IMR-90 (cell line): ENCODE results near the gene SMC1A. TPM values are rescaled to one million over a fixed set of nuclear protein-coding genes. Genes with fewer than 3 reads are reported as not detected.

ENCODE experiments used
- ATAC-seq: fragments of 200-7000 bp; cut with Tn5 transposase; 2 replicates; pipeline ENCODE4 v1.9.1; 2020; ENCODE audit warnings: low read depth, mild to moderate bottlenecking, moderate library complexity
- BruUV-seq: library from RNA; stranded (reverse); fragments of 400-500 nt; replicated peaks from 2 replicates; lab custom pipeline; 2021; lab: Mats Ljungman, UMichigan
- CTCF ChIA-PET: fragments of 300-600 bp; formaldehyde crosslinking; extraction: SDS; loops from one replicate; lab custom pipeline; 2021; ENCODE audit warnings: antibody characterized with exemption; lab: Yijun Ruan, JAX
- POLR2A ChIA-PET: fragments of 300-600 bp; sonication (Branson Sonifier 250); formaldehyde crosslinking; loops from one replicate; lab custom pipeline; 2022; ENCODE audit warnings: antibody characterized with exemption; ENCODE audit not compliant: unreplicated experiment; lab: Charles Lee
- DNase-seq: peaks from one replicate; pipeline ENCODE4 v3.0.0; 2013
- H2AFZ ChIP-seq: replicated peaks from 2 replicates; pipeline ENCODE3; 2013; ENCODE audit warnings: low read length, mild to moderate bottlenecking; ENCODE audit not compliant: poor library complexity
- H2AK5ac ChIP-seq: 2 replicates; pipeline ENCODE4 v1.6.1; 2013; ENCODE audit warnings: low read depth, low read length, inconsistent platforms
- H2AK9ac ChIP-seq: replicated peaks from 2 replicates; pipeline ENCODE3; 2013; ENCODE audit warnings: mild to moderate bottlenecking, low read depth, low read length, moderate library complexity; ENCODE audit not compliant: poor library complexity
- H2BK120ac ChIP-seq: 2 replicates; pipeline ENCODE4 v1.6.1; 2013; ENCODE audit warnings: low read depth, low read length, inconsistent platforms
- H2BK15ac ChIP-seq: 3 replicates; pipeline ENCODE4 v1.6.1; 2013; ENCODE audit warnings: low read depth, low read length, inconsistent platforms
- H2BK20ac ChIP-seq: 2 replicates; pipeline ENCODE4 v1.6.1; 2013; ENCODE audit warnings: low read depth, mild to moderate bottlenecking, inconsistent platforms, low read length, moderate library complexity
- H2BK5ac ChIP-seq: 2 replicates; pipeline ENCODE4 v1.6.1; 2013; ENCODE audit warnings: mild to moderate bottlenecking, low read depth, low read length, inconsistent platforms; ENCODE audit not compliant: poor library complexity, severe bottlenecking
- H3K14ac ChIP-seq: replicated peaks from 2 replicates; pipeline ENCODE4 v1.6.1; 2013; ENCODE audit warnings: low read depth, low read length, inconsistent platforms
- H3K18ac ChIP-seq: 2 replicates; pipeline ENCODE4 v1.6.1; 2013; ENCODE audit warnings: low read depth, low read length, control low read depth
- H3K23ac ChIP-seq: 2 replicates; pipeline ENCODE4 v1.6.1; 2013; ENCODE audit warnings: low read depth, low read length, inconsistent platforms
- H3K27ac ChIP-seq: 2 replicates; pipeline ENCODE4 v1.5.1; 2013; ENCODE audit warnings: mild to moderate bottlenecking, control low read depth, low read length; ENCODE audit not compliant: insufficient read depth
- H3K27me3 ChIP-seq: 2 replicates; pipeline ENCODE4 v1.6.1; 2013; ENCODE audit warnings: low read length; ENCODE audit not compliant: control insufficient read depth, insufficient read depth
- H3K36me3 ChIP-seq: 2 replicates; pipeline ENCODE4 v1.6.1; 2013; ENCODE audit warnings: low read length, mixed read lengths; ENCODE audit not compliant: control insufficient read depth, insufficient read depth
- H3K4ac ChIP-seq: 2 replicates; pipeline ENCODE4 v1.6.1; 2013; ENCODE audit warnings: low read depth, low read length, inconsistent platforms
- H3K4me1 ChIP-seq: 2 replicates; pipeline ENCODE4 v1.6.1; 2013; ENCODE audit warnings: low read length, mixed read lengths; ENCODE audit not compliant: control insufficient read depth, insufficient read depth
- H3K4me2 ChIP-seq: 2 replicates; pipeline ENCODE4 v1.6.1; 2013; ENCODE audit warnings: low read depth, mild to moderate bottlenecking, control low read depth, low read length, moderate library complexity
- H3K4me3 ChIP-seq: 2 replicates; pipeline ENCODE4 v1.5.1; 2013; ENCODE audit warnings: low read depth, mild to moderate bottlenecking, control low read depth, low read length, moderate library complexity; ENCODE audit not compliant: insufficient read depth
- H3K56ac ChIP-seq: 2 replicates; pipeline ENCODE4 v1.6.1; 2013; ENCODE audit warnings: low read length, inconsistent platforms; ENCODE audit not compliant: insufficient read depth; ENCODE audit errors: extremely low read depth
- H3K79me1 ChIP-seq, 2 experiments: 2 replicates each; pipeline ENCODE4 v1.6.1; 2013; ENCODE audit warnings: low read length in 2 of 2, inconsistent platforms in 1 of 2, low read depth in 1 of 2
- H3K9ac ChIP-seq: 2 replicates; pipeline ENCODE4 v1.6.1; 2013; ENCODE audit warnings: low read depth, low read length, control low read depth
- H3K9me1 ChIP-seq: 2 replicates; pipeline ENCODE4 v1.6.1; 2013; ENCODE audit warnings: low read length, inconsistent platforms; ENCODE audit not compliant: insufficient read depth
- H3K9me3 ChIP-seq: 2 replicates; pipeline ENCODE4 v1.6.1; 2013; ENCODE audit warnings: low read length; ENCODE audit not compliant: control insufficient read depth, insufficient read depth
- H4K20me1 ChIP-seq: 2 replicates; pipeline ENCODE4 v1.6.1; 2013; ENCODE audit warnings: low read length, inconsistent platforms; ENCODE audit not compliant: insufficient read depth
- H4K5ac ChIP-seq: 2 replicates; pipeline ENCODE4 v1.6.1; 2013; ENCODE audit warnings: mild to moderate bottlenecking, low read depth, low read length, control low read depth
- H4K8ac ChIP-seq, 2 experiments: 2 replicates each; pipeline ENCODE4 v1.6.1; 2013; ENCODE audit warnings: low read depth in 2 of 2, low read length in 2 of 2, control low read depth in 1 of 2, inconsistent platforms in 1 of 2
- H4K91ac ChIP-seq: 2 replicates; pipeline ENCODE4 v1.6.1; 2013; ENCODE audit warnings: low read depth, low read length, inconsistent platforms; ENCODE audit not compliant: insufficient read depth
- BHLHE40 ChIP-seq: fragments of 150-350 bp; IDR thresholded peaks from 2 replicates; pipeline ENCODE4 v1.6.1; 2016; ENCODE audit warnings: mild to moderate bottlenecking, low read depth, low read length
- CEBPB ChIP-seq: IDR thresholded peaks from 2 replicates; pipeline ENCODE4 v1.6.1; 2012; ENCODE audit warnings: low read depth, low read length, improper control_type of control experiment
- CHD1 ChIP-seq: IDR thresholded peaks from 2 replicates; pipeline ENCODE4 v1.6.1; 2012; ENCODE audit warnings: low read depth, low read length, improper control_type of control experiment
- FOS ChIP-seq: fragments of 150-350 bp; IDR thresholded peaks from 2 replicates; pipeline ENCODE4 v1.6.1; 2016; ENCODE audit warnings: low read depth, low read length
- MAFK ChIP-seq: IDR thresholded peaks from 2 replicates; pipeline ENCODE4 v1.6.1; 2012; ENCODE audit warnings: low read depth, low read length, improper control_type of control experiment
- MAZ ChIP-seq: IDR thresholded peaks from 2 replicates; pipeline ENCODE4 v1.6.1; 2012; ENCODE audit warnings: low read depth, mild to moderate bottlenecking, low read length, improper control_type of control experiment, moderate library complexity, borderline replicate concordance
- MXI1 ChIP-seq: IDR thresholded peaks from 2 replicates; pipeline ENCODE4 v1.6.1; 2012; ENCODE audit warnings: low read depth, mild to moderate bottlenecking, low read length, moderate library complexity, borderline replicate concordance
- NFE2L2 ChIP-seq: fragments of 150-350 bp; IDR thresholded peaks from 2 replicates; pipeline ENCODE4 v1.6.1; 2016; ENCODE audit warnings: low read depth, mild to moderate bottlenecking, low read length
- POLR2A ChIP-seq: IDR thresholded peaks from 2 replicates; pipeline ENCODE4 v1.6.1; 2012; ENCODE audit warnings: mild to moderate bottlenecking, low read depth, low read length
- RAD21 ChIP-seq: IDR thresholded peaks from 2 replicates; pipeline ENCODE4 v1.6.1; 2012; ENCODE audit warnings: low read length, improper control_type of control experiment
- RFX5 ChIP-seq: IDR thresholded peaks from 2 replicates; pipeline ENCODE4 v1.8.0; 2012; ENCODE audit warnings: low read depth, mild to moderate bottlenecking, low read length, moderate library complexity
- SMC3 ChIP-seq: fragments of 150-350 bp; IDR thresholded peaks from 2 replicates; pipeline ENCODE4 v1.6.1; 2016; ENCODE audit warnings: low read depth, mild to moderate bottlenecking, antibody characterized with exemption, low read length, moderate library complexity
- WGBS, 2 experiments: methylation state at CpG; one replicate each; pipeline versions ENCODE4 v1.1.5 to v1.1.7; 2013; ENCODE audit warnings: missing lambda C conversion rate in 2 of 2; ENCODE audit not compliant: insufficient read length in 1 of 2; ENCODE audit errors: extremely low coverage in 2 of 2; 5-methylcytosine and 5-hydroxymethylcytosine counted together
- dilution Hi-C: fragments of 300-500 bp; cut with HindIII; formaldehyde crosslinking; loops from one replicate; pipeline ENCODE4 v1.14.3; 2018; ENCODE audit warnings: low sequenced_read_pairs; ENCODE audit not compliant: unreplicated experiment
- in situ Hi-C: fragments of 300-500 bp; cut with MboI; formaldehyde crosslinking; loops from 3 replicates; pipeline ENCODE4 v1.14.3; 2019; ENCODE audit warnings: low sequenced_read_pairs, inconsistent platforms, mixed read lengths
- intact Hi-C: fragments of 100-400 bp; cut with micrococcal nuclease; formaldehyde crosslinking; loops from 2 replicates; pipeline ENCODE4 v1.10.0; 2022
- polyA plus RNA-seq, 3 experiments: library from polyadenylated mRNA; depleted of rRNA; stranded (reverse); fragments of >200 nt; gene quantifications; 2 replicates each; pipeline ENCODE4 v1.2.3, GENCODE V29; 2012; ENCODE audit warnings: low replicate concordance in 1 of 3
- total RNA-seq: library from RNA; depleted of rRNA; stranded (reverse); fragments of >200 nt; gene quantifications from 2 replicates; pipeline ENCODE4 v1.2.3, GENCODE V29; 2012
- TF ChIP-seq, protein P1 (sequence below): conservative IDR thresholded peaks from 2 replicates; pipeline ENCODE4 v1.5.1; 2012; ENCODE audit warnings: mild to moderate bottlenecking, low read depth, low read length, improper control_type of control experiment
- TF ChIP-seq, protein P2 (sequence below): fragments of 150-350 bp; IDR thresholded peaks from 2 replicates; pipeline ENCODE4 v1.6.1; 2017; ENCODE audit warnings: mild to moderate bottlenecking, antibody characterized with exemption, low read length, low read depth
- TF ChIP-seq, protein P3 (sequence below): fragments of 150-350 bp; IDR thresholded peaks from 2 replicates; pipeline ENCODE4 v1.6.1; 2016; ENCODE audit warnings: low read depth, mild to moderate bottlenecking, low read length, moderate library complexity, borderline replicate concordance

The SMC1A gene
- total and polyA plus RNA-seq, 2 of the 4 experiments (the other 2 are of a cell fraction): 35.8 to 41.0 TPM

DNA sequence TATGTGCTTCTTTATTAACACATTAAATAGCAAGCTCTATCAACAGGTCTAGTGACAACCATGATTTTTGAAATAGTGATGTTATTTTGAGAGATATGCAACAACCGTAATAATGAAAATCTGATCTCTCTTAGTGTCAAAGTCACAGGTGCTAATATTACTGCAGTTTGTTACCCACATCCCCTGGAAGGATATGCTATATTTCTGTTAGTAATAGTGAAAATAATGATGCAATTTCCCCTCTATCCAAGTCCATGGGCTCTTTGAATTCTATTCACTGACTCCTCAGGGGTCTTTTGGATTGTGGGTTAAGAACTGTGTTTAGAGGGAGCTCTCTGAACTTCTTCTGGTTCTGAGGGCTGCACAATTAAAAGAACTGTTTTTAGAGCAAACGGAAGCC is 14.8 kb upstream of the SMC1A start:
- H2BK15ac ChIP-seq: no peak overlapping the region
- no peak overlapping the region for H4K5ac ChIP-seq
- H3K36me3 ChIP-seq: no peaks in the 10 kb centered on the region; the same call in 1 of the 2 replicates
- H3K4me1 ChIP-seq: peaks cover 4% of the 10 kb centered on the region; the same call in 1 of the 2 replicates
- no peak overlapping the region for H4K8ac ChIP-seq
- H3K27me3 ChIP-seq: peaks cover 15% of the 10 kb centered on the region
- H2AFZ ChIP-seq: no peak overlapping the region
- H2AK5ac ChIP-seq: no peak overlapping the region
- CTCF ChIA-PET: no interaction called here
- no peak overlapping the region for H2BK20ac ChIP-seq
- no peak overlapping the region for H3K4ac ChIP-seq
- H3K9me1 ChIP-seq: peaks cover 4% of the 10 kb centered on the region; the same call in 1 of the 2 replicates
- H3K23ac ChIP-seq: no peak overlapping the region
- no peak overlapping the region for H3K4me3 ChIP-seq
- H2AK9ac ChIP-seq: no peak overlapping the region
- H3K14ac ChIP-seq: no peak overlapping the region
- no CpG with 5 or more reads among the region's 2 CpGs for WGBS, 2 experiments
- H2BK120ac ChIP-seq: no peak overlapping the region
- no peak overlapping the region for H3K27ac ChIP-seq
- no peak overlapping the region for H2BK5ac ChIP-seq
- DNase-seq (no peak), ATAC-seq (no peak)
- no peak overlapping the region for H3K18ac ChIP-seq
- in situ Hi-C loops: no loop called here
- no peak overlapping the region for H3K56ac ChIP-seq
- dilution Hi-C loops: no loop called here
- no peaks in the 10 kb centered on the region for H3K9me3 ChIP-seq
- no peak overlapping the region for H4K91ac ChIP-seq
- peaks cover 0 to 6% of the 10 kb centered on the region in 2 experiments; a peak in 3 of 4 replicates for H3K79me1 ChIP-seq
- intact Hi-C loops: no loop called here
- no peak overlapping the region for H3K9ac ChIP-seq
- no peak overlapping the region for H3K4me2 ChIP-seq
- H4K20me1 ChIP-seq: no peaks in the 10 kb centered on the region
- BruUV-seq: no TSS peak
- TF ChIP-seq SMC3 (no peak), CEBPB (no peak), BHLHE40 (no peak), MAFK (no peak), MAZ (no peak), FOS (no peak), RAD21 (no peak), RFX5 (no peak), NFE2L2 (no peak), POLR2A (no peak), MXI1 (no peak), CHD1 (no peak)
- TF ChIP-seq, protein P1, sequence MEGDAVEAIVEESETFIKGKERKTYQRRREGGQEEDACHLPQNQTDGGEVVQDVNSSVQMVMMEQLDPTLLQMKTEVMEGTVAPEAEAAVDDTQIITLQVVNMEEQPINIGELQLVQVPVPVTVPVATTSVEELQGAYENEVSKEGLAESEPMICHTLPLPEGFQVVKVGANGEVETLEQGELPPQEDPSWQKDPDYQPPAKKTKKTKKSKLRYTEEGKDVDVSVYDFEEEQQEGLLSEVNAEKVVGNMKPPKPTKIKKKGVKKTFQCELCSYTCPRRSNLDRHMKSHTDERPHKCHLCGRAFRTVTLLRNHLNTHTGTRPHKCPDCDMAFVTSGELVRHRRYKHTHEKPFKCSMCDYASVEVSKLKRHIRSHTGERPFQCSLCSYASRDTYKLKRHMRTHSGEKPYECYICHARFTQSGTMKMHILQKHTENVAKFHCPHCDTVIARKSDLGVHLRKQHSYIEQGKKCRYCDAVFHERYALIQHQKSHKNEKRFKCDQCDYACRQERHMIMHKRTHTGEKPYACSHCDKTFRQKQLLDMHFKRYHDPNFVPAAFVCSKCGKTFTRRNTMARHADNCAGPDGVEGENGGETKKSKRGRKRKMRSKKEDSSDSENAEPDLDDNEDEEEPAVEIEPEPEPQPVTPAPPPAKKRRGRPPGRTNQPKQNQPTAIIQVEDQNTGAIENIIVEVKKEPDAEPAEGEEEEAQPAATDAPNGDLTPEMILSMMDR: no peak
- TF ChIP-seq, protein P2, sequence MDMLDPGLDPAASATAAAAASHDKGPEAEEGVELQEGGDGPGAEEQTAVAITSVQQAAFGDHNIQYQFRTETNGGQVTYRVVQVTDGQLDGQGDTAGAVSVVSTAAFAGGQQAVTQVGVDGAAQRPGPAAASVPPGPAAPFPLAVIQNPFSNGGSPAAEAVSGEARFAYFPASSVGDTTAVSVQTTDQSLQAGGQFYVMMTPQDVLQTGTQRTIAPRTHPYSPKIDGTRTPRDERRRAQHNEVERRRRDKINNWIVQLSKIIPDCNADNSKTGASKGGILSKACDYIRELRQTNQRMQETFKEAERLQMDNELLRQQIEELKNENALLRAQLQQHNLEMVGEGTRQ: no peak
- TF ChIP-seq, protein P3, sequence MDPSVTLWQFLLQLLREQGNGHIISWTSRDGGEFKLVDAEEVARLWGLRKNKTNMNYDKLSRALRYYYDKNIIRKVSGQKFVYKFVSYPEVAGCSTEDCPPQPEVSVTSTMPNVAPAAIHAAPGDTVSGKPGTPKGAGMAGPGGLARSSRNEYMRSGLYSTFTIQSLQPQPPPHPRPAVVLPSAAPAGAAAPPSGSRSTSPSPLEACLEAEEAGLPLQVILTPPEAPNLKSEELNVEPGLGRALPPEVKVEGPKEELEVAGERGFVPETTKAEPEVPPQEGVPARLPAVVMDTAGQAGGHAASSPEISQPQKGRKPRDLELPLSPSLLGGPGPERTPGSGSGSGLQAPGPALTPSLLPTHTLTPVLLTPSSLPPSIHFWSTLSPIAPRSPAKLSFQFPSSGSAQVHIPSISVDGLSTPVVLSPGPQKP: no peak
- POLR2A ChIA-PET: no interaction called here
